ENCODE measurements around the gene ASXL1.

GRCh38 chr20:32387252-32387651 is 29.1 kb downstream of the ASXL1 start:
- TF ChIP-seq CTCF (IDR thresholded peaks at IDR 0.05) (no peak), EP300 (IDR thresholded peaks at IDR 0.05) (no peak), POLR2AphosphoS5 (IDR thresholded peaks at IDR 0.05) (no peak), POLR2A (IDR thresholded peaks at IDR 0.05) (no peak)
